Measurements from ENCODE around the gene FNBP1.
A peak's percentile ranks its signal among the peaks of the same experiment; 100 is the strongest.

Gene FNBP1

DNA sequence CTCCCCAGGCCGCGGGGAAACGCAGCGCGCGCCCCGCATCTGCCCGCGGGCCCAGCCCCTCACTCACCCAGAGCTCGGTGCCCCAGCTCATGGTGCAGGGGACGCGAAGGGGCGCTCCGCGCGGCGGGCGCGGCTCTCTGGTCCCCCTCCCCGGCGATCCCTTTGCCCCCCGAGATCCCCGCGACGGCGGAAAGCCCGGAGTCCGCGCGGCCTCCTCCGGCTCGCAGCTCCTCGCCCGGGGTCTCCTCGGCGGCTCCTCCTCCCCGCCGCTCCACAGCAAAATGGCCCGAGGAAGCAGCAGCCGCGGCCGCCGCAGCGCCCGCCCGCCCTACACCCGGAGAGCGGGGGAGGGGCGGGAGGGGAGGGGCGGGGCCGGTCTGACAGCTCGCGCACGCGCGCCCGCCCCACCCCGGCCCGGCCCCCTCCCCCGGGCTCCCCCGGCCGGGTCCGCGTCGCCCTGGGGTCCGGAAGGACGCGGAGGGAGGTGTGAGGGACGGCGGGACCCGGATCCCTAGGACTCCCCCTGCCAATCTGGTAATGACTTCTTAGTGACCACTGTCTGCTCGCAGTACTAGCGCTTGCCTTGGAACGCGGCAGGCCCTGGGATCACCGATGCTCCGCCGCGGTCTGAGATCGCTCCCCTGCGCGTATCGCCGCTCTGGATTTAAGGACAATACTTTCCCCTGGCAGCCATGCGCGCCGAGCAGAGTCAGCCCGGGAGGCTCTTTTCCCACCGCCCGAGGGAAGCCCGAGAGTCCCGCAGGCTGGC, at the start of gene FNBP1:
Gene FNBP1, minus strand, starts transcription at position 305 of the 769 bp plus-strand sequence. Its CDS starts 214 bp downstream, at position 91.
- H3K27ac ChIP-seq (ENCODE audit: low read depth, low read length): peak within 1 kb of the TSS; percentile 96
- H3K4me2 ChIP-seq (ENCODE audit: low read length): peak within 1 kb of the TSS; percentile 76
- H3K4me1 ChIP-seq (ENCODE audit: control insufficient read depth, low read length): peaks cover 52% of the 10 kb centered on the region
- no peaks in the 10 kb centered on the region for H3K9me2 ChIP-seq (replicated peaks; ENCODE audit: control insufficient read depth, low read length)
- peaks cover 51% of the 10 kb centered on the region for H3F3A ChIP-seq (ENCODE audit: control insufficient read depth, insufficient read depth)
- peaks cover 23% of the 10 kb centered on the region for H3K36me3 ChIP-seq (ENCODE audit: control insufficient read depth, low read length)
- H3K79me2 ChIP-seq (ENCODE audit: control insufficient read depth, low read length): peaks cover 56% of the 10 kb centered on the region
- H3K27me3 ChIP-seq (ENCODE audit: control insufficient read depth, low read length): no peaks in the 10 kb centered on the region
- H4K20me1 ChIP-seq (ENCODE audit: control insufficient read depth, insufficient read depth, low read depth, low read length): 0 out of 2 replicates have a peak, but pooled peaks cover 3% of the 10 kb centered on the region
- peak within 1 kb of the TSS; percentile 81 for H3K4me3 ChIP-seq (ENCODE audit: low read length)
- no peak for TF ChIP-seq CTCF (IDR thresholded peaks at IDR 0.05; ENCODE audit: low read depth, low read length, poor library complexity, severe bottlenecking)
- no peak for TF ChIP-seq EZH2phosphoT487 (IDR thresholded peaks at IDR 0.05; ENCODE audit: borderline replicate concordance, low read length)
- H3K9me3 ChIP-seq (ENCODE audit: control insufficient read depth, insufficient read depth, low read length): no peaks in the 10 kb centered on the region

DNA sequence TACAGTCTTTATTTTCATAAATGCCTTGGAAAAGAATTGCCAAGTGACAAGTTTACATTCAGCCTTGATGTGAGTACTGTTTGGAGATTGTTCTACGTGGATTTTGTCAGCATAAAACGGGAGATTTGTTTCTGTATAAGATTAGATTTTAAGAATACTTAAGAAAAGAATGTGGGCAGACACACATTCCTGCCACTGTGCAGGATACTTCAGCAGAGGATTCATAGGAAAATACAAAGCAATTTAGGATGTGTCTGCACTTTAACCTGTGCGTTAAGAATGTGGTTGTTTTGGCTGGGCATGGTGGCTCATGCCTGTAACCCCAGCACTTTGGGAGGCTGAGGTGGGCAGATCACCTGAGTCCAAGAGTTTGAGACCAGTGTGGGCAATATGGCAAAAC, 47.9 kb upstream of the FNBP1 start:
- Histone ChIP-seq H3F3A (ENCODE audit: control insufficient read depth, insufficient read depth) (no peaks in the 10 kb centered on the region; the same call in 1 of the 2 replicates), H4K20me1 (ENCODE audit: control insufficient read depth, insufficient read depth, low read depth, low read length) (no peaks in the 10 kb centered on the region), H3K4me1 (ENCODE audit: control insufficient read depth, low read length) (no peaks in the 10 kb centered on the region), H3K9me2 (replicated peaks; ENCODE audit: control insufficient read depth, low read length) (no peaks in the 10 kb centered on the region), H3K4me2 (ENCODE audit: low read length) (no peak overlapping the region), H3K27me3 (ENCODE audit: control insufficient read depth, low read length) (no peaks in the 10 kb centered on the region), H3K79me2 (ENCODE audit: control insufficient read depth, low read length) (no peaks in the 10 kb centered on the region), H3K4me3 (ENCODE audit: low read length) (no peak overlapping the region), H3K36me3 (ENCODE audit: control insufficient read depth, low read length) (peaks cover 21% of the 10 kb centered on the region), H3K9me3 (ENCODE audit: control insufficient read depth, insufficient read depth, low read length) (no peaks in the 10 kb centered on the region), H3K27ac (ENCODE audit: low read depth, low read length) (no peak overlapping the region)
- no peak for TF ChIP-seq EZH2phosphoT487 (IDR thresholded peaks at IDR 0.05; ENCODE audit: borderline replicate concordance, low read length)

DNA sequence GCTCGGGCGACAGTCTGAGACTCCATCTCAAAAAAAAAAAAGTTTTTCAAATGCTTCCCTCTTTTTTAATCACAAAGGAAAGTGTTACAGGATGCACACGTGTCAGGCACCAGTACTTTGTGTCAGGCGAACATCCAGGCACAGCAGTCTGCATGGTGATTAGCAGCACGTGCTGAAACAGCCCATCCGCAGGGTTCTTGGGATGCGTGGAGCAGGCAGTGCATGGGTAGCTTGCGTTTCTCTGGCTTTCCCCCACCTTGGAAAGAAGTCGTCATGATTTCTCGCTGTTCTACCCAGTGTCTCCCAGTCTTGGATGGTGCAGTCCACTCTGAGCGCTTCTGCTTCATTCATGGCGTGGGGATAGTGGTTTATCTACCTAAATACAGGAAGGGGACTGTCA, 46.2 kb upstream of the FNBP1 start:
- Histone ChIP-seq H3K36me3 (ENCODE audit: control insufficient read depth, low read length) (peaks cover 21% of the 10 kb centered on the region), H4K20me1 (ENCODE audit: control insufficient read depth, insufficient read depth, low read depth, low read length) (no peaks in the 10 kb centered on the region)

More for the DNA sequence above, 46.2 kb upstream of the FNBP1 start:
- Histone ChIP-seq H3K4me1 (ENCODE audit: control insufficient read depth, low read length) (no peaks in the 10 kb centered on the region), H3K27me3 (ENCODE audit: control insufficient read depth, low read length) (no peaks in the 10 kb centered on the region), H3K4me3 (ENCODE audit: low read length) (no peak overlapping the region), H3K9me2 (replicated peaks; ENCODE audit: control insufficient read depth, low read length) (no peaks in the 10 kb centered on the region), H3K79me2 (ENCODE audit: control insufficient read depth, low read length) (no peaks in the 10 kb centered on the region), H3K4me2 (ENCODE audit: low read length) (no peak overlapping the region), H3F3A (ENCODE audit: control insufficient read depth, insufficient read depth) (no peaks in the 10 kb centered on the region; the same call in 1 of the 2 replicates), H3K9me3 (ENCODE audit: control insufficient read depth, insufficient read depth, low read length) (no peaks in the 10 kb centered on the region), H3K27ac (ENCODE audit: low read depth, low read length) (no peak overlapping the region)
- TF ChIP-seq EZH2phosphoT487 (IDR thresholded peaks at IDR 0.05; ENCODE audit: borderline replicate concordance, low read length): no peak
- TF ChIP-seq CTCF (IDR thresholded peaks at IDR 0.05; ENCODE audit: low read depth, low read length, poor library complexity, severe bottlenecking): no peak

All from DOHH2 (cell line).